Endothelial cell (in vitro differentiated cells): ENCODE data around the gene FCHO1. TPM values are rescaled to one million over a fixed set of nuclear protein-coding genes. Genes with fewer than 3 reads are reported as not detected.
A peak's percentile ranks its signal among the peaks of the same experiment; 100 is the strongest.

ENCODE experiments used
- DNase-seq: peaks from one replicate; pipeline ENCODE4 v3.0.0; 2021; ENCODE audit warnings: low spot score
- H3K27ac Mint-ChIP-seq: one replicate; pipeline ENCODE4 v1.8.0; 2021; ENCODE audit warnings: mixed read lengths, inconsistent platforms; ENCODE audit not compliant: unreplicated experiment
- H3K27me3 Mint-ChIP-seq: one replicate; pipeline ENCODE4 v1.8.0; 2021; ENCODE audit warnings: mild to moderate bottlenecking, moderate library complexity, mixed read lengths, inconsistent platforms; ENCODE audit not compliant: unreplicated experiment
- H3K36me3 Mint-ChIP-seq: one replicate; pipeline ENCODE4 v1.8.0; 2021; ENCODE audit warnings: mild to moderate bottlenecking, low read depth, mixed read lengths, inconsistent platforms; ENCODE audit not compliant: unreplicated experiment
- H3K4me1 Mint-ChIP-seq: one replicate; pipeline ENCODE4 v1.8.0; 2021; ENCODE audit warnings: mild to moderate bottlenecking, mixed read lengths, inconsistent platforms; ENCODE audit not compliant: unreplicated experiment
- H3K4me3 Mint-ChIP-seq: one replicate; pipeline ENCODE4 v1.8.0; 2021; ENCODE audit warnings: mild to moderate bottlenecking, mixed read lengths, inconsistent platforms; ENCODE audit not compliant: unreplicated experiment
- H3K9me3 Mint-ChIP-seq: one replicate; pipeline ENCODE4 v1.8.0; 2021; ENCODE audit warnings: mixed read lengths, inconsistent platforms; ENCODE audit not compliant: unreplicated experiment
- CTCF ChIP-seq: fragments of 200-600 bp; sonication (generic); IDR thresholded peaks from one replicate; pipeline ENCODE4 v1.5.0; 2021; ENCODE audit warnings: antibody characterized with exemption; ENCODE audit not compliant: unreplicated experiment
- total RNA-seq: library from RNA; stranded (reverse); fragmentation: NEBNext Ultra II Directional; extraction: Animal tissue kit (Norgen Biotek cat#: 25700); gene quantifications from one replicate; pipeline ENCODE4 v1.2.1, GENCODE V29; 2021; ENCODE audit not compliant: unreplicated experiment

Gene FCHO1
- total RNA-seq, 1 donor from 2014 or later: 2.7 TPM

DNA sequence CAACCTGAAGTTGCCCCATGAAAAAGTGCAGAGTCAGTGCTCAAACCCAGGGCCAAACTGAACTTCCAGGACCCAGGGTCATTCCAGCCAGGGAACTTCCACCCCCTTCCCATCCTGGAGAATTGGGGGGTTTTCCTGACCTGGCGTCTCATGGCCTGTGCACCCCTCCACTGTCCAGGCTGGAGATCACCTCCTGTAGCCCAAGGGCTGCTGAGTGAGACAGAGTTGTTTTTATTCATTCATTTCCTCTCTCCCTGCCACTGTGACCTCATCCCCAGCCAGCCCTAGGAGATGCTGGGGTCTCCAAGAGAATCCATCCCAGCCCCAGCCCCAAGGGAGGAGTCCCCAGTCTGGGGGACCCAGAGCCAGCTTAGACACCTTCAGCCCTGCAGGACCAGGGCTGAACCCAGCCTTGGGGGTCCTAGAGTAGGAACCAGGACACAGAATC is 4.2 kb downstream of the FCHO1 start:
- peaks cover 3% of the 10 kb centered on the region for H3K4me1 Mint-ChIP-seq
- H3K4me3 Mint-ChIP-seq: no peak overlapping the region
- peaks cover 8% of the 10 kb centered on the region for H3K27me3 Mint-ChIP-seq
- no peaks in the 10 kb centered on the region for H3K36me3 Mint-ChIP-seq
- H3K27ac Mint-ChIP-seq: no peak overlapping the region
- no peak for TF ChIP-seq CTCF
- no peaks in the 10 kb centered on the region for H3K9me3 Mint-ChIP-seq
- no peak for DNase-seq

GRCh38 chr19:17755977-17756670 is 4.8 kb downstream of the FCHO1 start:
- Mint-ChIP-seq H3K27ac (no peak overlapping the region), H3K9me3 (no peaks in the 10 kb centered on the region), H3K4me3 (no peak overlapping the region), H3K4me1 (peaks cover 3% of the 10 kb centered on the region), H3K36me3 (no peaks in the 10 kb centered on the region), H3K27me3 (peaks cover 8% of the 10 kb centered on the region)
- peak; percentile 59 for DNase-seq
- no peak for TF ChIP-seq CTCF

GRCh38 chr19:17757125-17757524 is 5.8 kb downstream of the FCHO1 start:
- H3K9me3 Mint-ChIP-seq: no peaks in the 10 kb centered on the region
- DNase-seq: no peak
- peaks cover 3% of the 10 kb centered on the region for H3K4me1 Mint-ChIP-seq
- no peak overlapping the region for H3K27ac Mint-ChIP-seq
- peaks cover 5% of the 10 kb centered on the region for H3K27me3 Mint-ChIP-seq
- no peak for TF ChIP-seq CTCF
- no peak overlapping the region for H3K4me3 Mint-ChIP-seq
- no peaks in the 10 kb centered on the region for H3K36me3 Mint-ChIP-seq

DNA sequence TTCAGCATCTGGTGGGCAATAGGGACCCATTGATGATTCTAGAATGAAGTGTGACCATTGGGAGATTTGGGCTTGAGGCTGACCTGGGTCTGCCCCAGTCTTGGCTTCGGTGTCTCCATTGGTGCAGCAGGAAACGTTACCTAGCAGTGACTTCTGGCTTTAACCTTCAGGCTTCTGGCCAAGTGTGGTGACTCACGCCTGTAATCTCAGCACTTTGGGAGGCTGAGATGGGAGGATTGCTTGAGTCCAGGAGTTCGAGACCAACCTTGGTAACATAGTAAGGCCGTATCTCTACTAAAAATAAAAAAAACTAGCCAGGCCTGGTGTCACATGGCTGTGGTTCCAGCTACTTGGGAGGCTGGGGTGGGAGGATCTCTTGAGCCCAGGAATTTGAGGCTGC is 7.2 kb downstream of the FCHO1 start:
- Mint-ChIP-seq H3K4me1 (peaks cover 3% of the 10 kb centered on the region), H3K27me3 (peaks cover 5% of the 10 kb centered on the region), H3K36me3 (no peaks in the 10 kb centered on the region), H3K27ac (no peak overlapping the region), H3K4me3 (no peak overlapping the region), H3K9me3 (no peaks in the 10 kb centered on the region)
- no peak for DNase-seq
- TF ChIP-seq CTCF: no peak

DNA sequence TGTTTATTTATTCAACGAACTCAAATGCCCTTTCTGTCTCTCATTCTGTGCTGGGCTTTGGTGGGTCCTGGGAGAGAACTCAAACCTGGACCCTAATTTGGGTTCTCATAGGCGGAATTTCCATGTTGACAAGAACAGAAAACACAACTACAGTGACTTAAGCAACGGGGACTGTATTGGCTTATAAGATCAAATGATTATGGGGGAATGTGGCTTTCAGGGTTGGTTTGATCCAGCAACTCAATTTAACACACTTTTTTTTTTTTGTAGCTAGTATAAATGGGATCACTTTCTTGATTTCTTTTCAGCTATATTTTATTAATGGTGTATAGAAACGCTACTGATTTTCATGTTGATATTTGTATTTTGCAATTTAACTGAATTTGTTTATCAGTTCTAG is 9.9 kb downstream of the FCHO1 start:
- peaks cover 3% of the 10 kb centered on the region for H3K27me3 Mint-ChIP-seq
- H3K4me1 Mint-ChIP-seq: peaks cover 3% of the 10 kb centered on the region
- no peak overlapping the region for H3K27ac Mint-ChIP-seq
- H3K9me3 Mint-ChIP-seq: no peaks in the 10 kb centered on the region
- H3K4me3 Mint-ChIP-seq: no peak overlapping the region
- DNase-seq: no peak
- TF ChIP-seq CTCF: no peak
- no peaks in the 10 kb centered on the region for H3K36me3 Mint-ChIP-seq
